Astrocyte (in vitro differentiated cells and primary cell): Measurements from ENCODE around the gene AKR1A1. TPM values are rescaled to one million over a fixed set of nuclear protein-coding genes. Genes with fewer than 3 reads are reported as not detected.

ENCODE experiments used
- DNase-seq: peaks from one replicate; pipeline ENCODE4 v3.0.0-alpha.2; 2010; ENCODE audit warnings: low read depth
- FAIRE-seq: peaks from 2 replicates; lab custom pipeline; 2011; peaks lifted over from hg19 to GRCh38; lab: Jason Lieb, UNC
- H2AFZ ChIP-seq: 2 replicates; pipeline ENCODE4 v1.6.0; 2012; ENCODE audit warnings: low read depth, low read length, inconsistent platforms
- H3K27ac ChIP-seq: 2 replicates; pipeline ENCODE4 v1.5.1; 2011; ENCODE audit warnings: low read depth, low read length, inconsistent platforms
- H3K27me3 ChIP-seq: 2 replicates; pipeline ENCODE4 v1.6.0; 2011; ENCODE audit warnings: low read length, inconsistent platforms; ENCODE audit not compliant: insufficient read depth
- H3K36me3 ChIP-seq: 2 replicates; pipeline ENCODE4 v1.5.1; 2011; ENCODE audit warnings: low read length, inconsistent platforms; ENCODE audit not compliant: insufficient read depth
- H3K4me1 ChIP-seq: 2 replicates; pipeline ENCODE4 v1.5.1; 2011; ENCODE audit warnings: low read length, inconsistent platforms; ENCODE audit not compliant: insufficient read depth
- H3K4me2 ChIP-seq: 2 replicates; pipeline ENCODE4 v1.6.0; 2012; ENCODE audit warnings: low read length, inconsistent platforms
- H3K4me3 ChIP-seq: 2 replicates; pipeline ENCODE4 v1.5.1; 2011; ENCODE audit warnings: low read depth, mild to moderate bottlenecking, low read length, inconsistent platforms; ENCODE audit not compliant: insufficient read depth
- H3K79me2 ChIP-seq: 2 replicates; pipeline ENCODE4 v1.6.0; 2012; ENCODE audit warnings: mild to moderate bottlenecking, low read length, inconsistent platforms; ENCODE audit not compliant: insufficient read depth
- H3K9ac ChIP-seq: 2 replicates; pipeline ENCODE4 v1.6.0; 2012; ENCODE audit warnings: mild to moderate bottlenecking, low read length, inconsistent platforms
- H3K9me3 ChIP-seq: 2 replicates; pipeline ENCODE4 v1.5.1; 2012; ENCODE audit warnings: low read depth, mild to moderate bottlenecking, low read length, inconsistent platforms; ENCODE audit not compliant: insufficient read depth
- H4K20me1 ChIP-seq: 2 replicates; pipeline ENCODE4 v1.6.0; 2012; ENCODE audit warnings: low read length, inconsistent platforms; ENCODE audit not compliant: insufficient read depth
- H3K27ac Mint-ChIP-seq: one replicate; pipeline ENCODE4 v1.8.0; 2021; ENCODE audit warnings: mild to moderate bottlenecking, mixed read lengths; ENCODE audit not compliant: unreplicated experiment
- H3K27me3 Mint-ChIP-seq: one replicate; pipeline ENCODE4 v1.8.0; 2021; ENCODE audit warnings: low read depth, mixed read lengths; ENCODE audit not compliant: unreplicated experiment
- H3K36me3 Mint-ChIP-seq: one replicate; pipeline ENCODE4 v1.8.0; 2021; ENCODE audit warnings: low read depth, mixed read lengths; ENCODE audit not compliant: unreplicated experiment
- H3K4me1 Mint-ChIP-seq: one replicate; pipeline ENCODE4 v1.8.0; 2021; ENCODE audit warnings: low read depth, mixed read lengths; ENCODE audit not compliant: unreplicated experiment
- H3K4me3 Mint-ChIP-seq: one replicate; pipeline ENCODE4 v1.8.0; 2021; ENCODE audit warnings: mild to moderate bottlenecking, moderate library complexity, mixed read lengths; ENCODE audit not compliant: unreplicated experiment
- H3K9me3 Mint-ChIP-seq: one replicate; pipeline ENCODE4 v1.8.0; 2021; ENCODE audit warnings: mild to moderate bottlenecking, mixed read lengths; ENCODE audit not compliant: unreplicated experiment
- EZH2 ChIP-seq: IDR thresholded peaks from 2 replicates; pipeline ENCODE4 v1.6.1; 2012; ENCODE audit warnings: mild to moderate bottlenecking, low read length, inconsistent platforms; ENCODE audit not compliant: insufficient read depth
- total RNA-seq: library from RNA; stranded (reverse); gene quantifications from 2 replicates; pipeline ENCODE4 v1.2.1, GENCODE V29; 2021
- TF ChIP-seq, protein P1 (sequence below): IDR thresholded peaks from 2 replicates; pipeline ENCODE4 v1.5.1; 2011; ENCODE audit warnings: low read depth, mild to moderate bottlenecking, inconsistent platforms, low read length, moderate library complexity; ENCODE audit not compliant: insufficient read depth

The AKR1A1 gene
- total RNA-seq, 1 donor from 2014 or later: 118 TPM

DNA sequence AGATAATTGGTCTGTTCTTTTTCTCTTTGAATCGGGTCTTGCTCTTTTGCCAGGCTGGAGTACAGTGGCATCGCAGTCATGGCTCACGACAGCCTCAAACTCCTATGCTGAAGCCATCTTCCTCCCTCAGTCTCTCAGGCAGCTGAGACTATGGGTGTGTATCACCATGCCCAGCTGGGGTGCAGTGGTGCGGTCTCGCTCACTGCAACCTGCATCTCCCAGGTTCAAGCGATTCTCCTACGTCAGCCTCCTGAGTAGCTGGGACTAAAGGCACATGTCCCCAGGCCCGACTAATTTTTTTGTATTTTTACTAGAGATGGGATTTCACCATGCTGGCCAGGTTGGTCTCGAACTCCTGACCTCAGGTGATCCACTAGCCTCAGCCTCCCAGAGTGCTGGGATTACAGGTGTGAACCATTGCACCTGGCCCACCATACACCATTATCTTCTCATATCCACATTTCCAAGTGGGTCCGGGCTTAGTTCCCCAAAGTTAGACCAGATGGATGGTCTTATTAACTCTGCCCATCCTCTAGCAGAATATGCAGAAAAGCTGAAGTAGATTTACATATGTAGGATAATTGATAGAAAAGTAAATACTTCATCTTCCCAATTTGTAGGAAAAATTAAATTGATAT lies 60.1 kb downstream of the AKR1A1 start:
- no peak overlapping the region for H2AFZ ChIP-seq
- no peaks in the 10 kb centered on the region for H3K27me3 Mint-ChIP-seq
- no peaks in the 10 kb centered on the region for H3K27me3 ChIP-seq
- H3K79me2 ChIP-seq: peaks cover 3% of the 10 kb centered on the region
- TF ChIP-seq, protein P1, sequence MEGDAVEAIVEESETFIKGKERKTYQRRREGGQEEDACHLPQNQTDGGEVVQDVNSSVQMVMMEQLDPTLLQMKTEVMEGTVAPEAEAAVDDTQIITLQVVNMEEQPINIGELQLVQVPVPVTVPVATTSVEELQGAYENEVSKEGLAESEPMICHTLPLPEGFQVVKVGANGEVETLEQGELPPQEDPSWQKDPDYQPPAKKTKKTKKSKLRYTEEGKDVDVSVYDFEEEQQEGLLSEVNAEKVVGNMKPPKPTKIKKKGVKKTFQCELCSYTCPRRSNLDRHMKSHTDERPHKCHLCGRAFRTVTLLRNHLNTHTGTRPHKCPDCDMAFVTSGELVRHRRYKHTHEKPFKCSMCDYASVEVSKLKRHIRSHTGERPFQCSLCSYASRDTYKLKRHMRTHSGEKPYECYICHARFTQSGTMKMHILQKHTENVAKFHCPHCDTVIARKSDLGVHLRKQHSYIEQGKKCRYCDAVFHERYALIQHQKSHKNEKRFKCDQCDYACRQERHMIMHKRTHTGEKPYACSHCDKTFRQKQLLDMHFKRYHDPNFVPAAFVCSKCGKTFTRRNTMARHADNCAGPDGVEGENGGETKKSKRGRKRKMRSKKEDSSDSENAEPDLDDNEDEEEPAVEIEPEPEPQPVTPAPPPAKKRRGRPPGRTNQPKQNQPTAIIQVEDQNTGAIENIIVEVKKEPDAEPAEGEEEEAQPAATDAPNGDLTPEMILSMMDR: no peak
- TF ChIP-seq EZH2: no peak
- H3K4me3 ChIP-seq: no peak overlapping the region
- FAIRE-seq: no peak
- no peaks in the 10 kb centered on the region for H3K9me3 Mint-ChIP-seq
- no peak overlapping the region for H3K4me2 ChIP-seq
- H3K4me1 Mint-ChIP-seq: peaks cover 11% of the 10 kb centered on the region
- H3K27ac Mint-ChIP-seq: no peak overlapping the region
- H3K36me3 ChIP-seq: peaks cover 26% of the 10 kb centered on the region
- H4K20me1 ChIP-seq: peaks cover 13% of the 10 kb centered on the region
- DNase-seq: no peak
- no peak overlapping the region for H3K9ac ChIP-seq
- H3K4me3 Mint-ChIP-seq: no peak overlapping the region
- peaks cover 17% of the 10 kb centered on the region for H3K36me3 Mint-ChIP-seq
- no peaks in the 10 kb centered on the region for H3K4me1 ChIP-seq
- H3K9me3 ChIP-seq: no peaks in the 10 kb centered on the region
- H3K27ac ChIP-seq: no peak overlapping the region

DNA sequence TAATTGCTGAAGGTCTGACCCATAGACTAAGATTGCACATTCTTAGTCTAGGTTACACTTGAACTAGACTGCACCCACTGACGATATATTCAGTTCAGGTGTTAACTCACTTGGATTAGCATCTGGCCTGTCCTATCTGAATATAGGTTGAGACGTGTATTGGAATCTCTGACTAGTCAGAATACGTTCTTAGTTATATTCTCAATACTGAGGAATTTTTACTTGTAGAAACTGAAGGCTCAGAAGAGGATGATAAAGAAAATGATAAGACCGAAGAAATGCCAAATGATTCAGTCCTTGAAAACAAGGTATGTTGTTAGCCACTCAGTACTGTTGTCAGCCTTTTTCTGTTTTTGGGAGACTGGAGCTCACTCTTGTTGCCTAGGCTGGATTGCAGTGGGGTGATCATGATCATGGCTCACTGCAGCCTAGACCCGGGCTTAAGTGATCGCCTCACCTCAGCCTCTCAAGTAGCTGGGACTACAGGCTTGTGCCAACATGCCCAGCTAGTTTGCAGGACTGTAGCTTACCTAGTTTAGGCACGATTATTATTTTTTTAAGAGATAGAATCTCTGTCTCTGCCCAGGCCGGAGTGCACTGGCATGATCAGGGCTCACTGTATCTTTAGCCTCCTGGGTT lies 62.4 kb downstream of the AKR1A1 start:
- no peak overlapping the region for H3K4me3 Mint-ChIP-seq
- H4K20me1 ChIP-seq: peaks cover 5% of the 10 kb centered on the region
- peaks cover 38% of the 10 kb centered on the region for H3K36me3 ChIP-seq

More for the DNA sequence above, 62.4 kb downstream of the AKR1A1 start:
- H3K27me3 ChIP-seq: no peaks in the 10 kb centered on the region
- Mint-ChIP-seq H3K27ac (peak overlapping the region; percentile 58), H3K4me1 (peaks cover 7% of the 10 kb centered on the region), H3K36me3 (peaks cover 21% of the 10 kb centered on the region), H3K27me3 (no peaks in the 10 kb centered on the region), H3K9me3 (no peaks in the 10 kb centered on the region)
- no peak overlapping the region for H3K4me2 ChIP-seq
- H3K4me1 ChIP-seq: no peaks in the 10 kb centered on the region
- no peak overlapping the region for H3K9ac ChIP-seq
- no peak overlapping the region for H2AFZ ChIP-seq
- DNase-seq (no peak), FAIRE-seq (no peak)
- TF ChIP-seq EZH2: no peak
- TF ChIP-seq, protein P1: no peak
- H3K9me3 ChIP-seq: no peaks in the 10 kb centered on the region
- H3K79me2 ChIP-seq: peaks cover 3% of the 10 kb centered on the region
- H3K4me3 ChIP-seq: no peak overlapping the region
- no peak overlapping the region for H3K27ac ChIP-seq
